OCI-LY7 (cell line): ENCODE data around the gene DDB1. TPM values are rescaled to one million over a fixed set of nuclear protein-coding genes. Genes with fewer than 3 reads are reported as not detected.

Experiments used
- BruUV-seq: library from RNA; stranded (reverse); fragments of 400-500 nt; replicated peaks from 2 replicates; lab custom pipeline; 2021; lab: Mats Ljungman, UMichigan
- CTCF ChIA-PET: fragments of 300-600 bp; sonication (Branson Sonifier 250); formaldehyde crosslinking; loops from one replicate; lab custom pipeline; 2022; ENCODE audit warnings: antibody characterized with exemption; ENCODE audit not compliant: unreplicated experiment; lab: Charles Lee
- POLR2A ChIA-PET: fragments of 300-600 bp; sonication (Branson Sonifier 250); formaldehyde crosslinking; loops from one replicate; lab custom pipeline; 2022; ENCODE audit warnings: antibody characterized with exemption; lab: Charles Lee
- DNase-seq: peaks from one replicate; pipeline ENCODE4 v3.0.0-alpha.2; 2015; ENCODE audit warnings: low spot score
- H2AFZ ChIP-seq: fragments of 200-600 bp; sonication (generic), shearing (Covaris generic); 2 replicates; pipeline ENCODE4 v1.6.1; 2014; ENCODE audit warnings: mild to moderate bottlenecking, antibody characterized with exemption, low read length, moderate library complexity
- H3K27ac ChIP-seq: fragments of 200-600 bp; sonication (generic); 2 replicates; pipeline ENCODE4 v1.5.1; 2014; ENCODE audit warnings: mixed run types, low read depth, mild to moderate bottlenecking, moderate library complexity, low read length, inconsistent platforms; ENCODE audit not compliant: poor library complexity, severe bottlenecking
- H3K36me3 ChIP-seq: fragments of 200-600 bp; sonication (generic); 2 replicates; pipeline ENCODE4 v1.6.1; 2014; ENCODE audit warnings: mild to moderate bottlenecking, antibody characterized with exemption, low read length, moderate library complexity, mixed read lengths; ENCODE audit not compliant: insufficient read depth
- H3K4me1 ChIP-seq: fragments of 200-600 bp; sonication (generic); 2 replicates; pipeline ENCODE4 v1.5.1; 2014; ENCODE audit warnings: mild to moderate bottlenecking, low read length; ENCODE audit not compliant: insufficient read depth, poor library complexity, severe bottlenecking
- H3K4me2 ChIP-seq: fragments of 200-600 bp; sonication (generic); 2 replicates; pipeline ENCODE4 v1.6.1; 2014; ENCODE audit warnings: mild to moderate bottlenecking, low read length
- H3K4me3 ChIP-seq: fragments of 200-600 bp; sonication (generic); 2 replicates; pipeline ENCODE4 v1.5.1; 2014; ENCODE audit warnings: mild to moderate bottlenecking, low read depth, low read length; ENCODE audit not compliant: poor library complexity, severe bottlenecking
- H3K79me2 ChIP-seq: fragments of 200-600 bp; sonication (generic); 2 replicates; pipeline ENCODE4 v1.6.1; 2016; ENCODE audit warnings: low read depth, mild to moderate bottlenecking, low read length, moderate library complexity, mixed read lengths; ENCODE audit not compliant: insufficient read depth
- H3K9me2 ChIP-seq: fragments of 200-600 bp; sonication (generic); 2 replicates; pipeline ENCODE4 v1.6.1; 2016; ENCODE audit warnings: mild to moderate bottlenecking, low read length, mixed read lengths; ENCODE audit not compliant: insufficient read depth
- H3K9me3 ChIP-seq: fragments of 200-600 bp; sonication (generic); 2 replicates; pipeline ENCODE4 v1.6.1; 2014; ENCODE audit warnings: mild to moderate bottlenecking, mixed run types, low read length, mixed read lengths
- H4K20me1 ChIP-seq: fragments of 200-600 bp; sonication (generic); 2 replicates; pipeline ENCODE4 v1.6.1; 2014; ENCODE audit warnings: mild to moderate bottlenecking, antibody characterized with exemption, low read length, moderate library complexity, mixed read lengths; ENCODE audit not compliant: insufficient read depth
- CTCF ChIP-seq: fragments of 200-600 bp; sonication (generic); conservative IDR thresholded peaks from 2 replicates; pipeline ENCODE4 v1.5.1; 2014; ENCODE audit warnings: mild to moderate bottlenecking, antibody characterized with exemption, low read length, moderate library complexity, mixed read lengths
- EZH2phosphoT487 ChIP-seq: fragments of 200-600 bp; sonication (generic); IDR thresholded peaks from 2 replicates; pipeline ENCODE4 v1.6.1; 2018; ENCODE audit warnings: low read depth, borderline replicate concordance, mild to moderate bottlenecking, mixed run types, antibody characterized with exemption, low read length, moderate library complexity, mixed read lengths
- intact Hi-C: fragments of 100-400 bp; cut with micrococcal nuclease; formaldehyde crosslinking; loops from one replicate; pipeline ENCODE4 v1.10.0; 2022; ENCODE audit not compliant: unreplicated experiment
- total RNA-seq, 2 experiments: library from RNA; depleted of rRNA in 1 of 2; stranded (reverse); fragments of >200 nt in 1 of 2; shearing (Covaris generic) in 1 of 2; gene quantifications; 2 replicates each; pipeline ENCODE4 v1.2.3, GENCODE V29; 2014 to 2022

Gene DDB1
- total RNA-seq, 2 experiments from 2014 or later, result 194 to 225 TPM

GRCh38 chr11:61307354-61307753 lies 25.6 kb downstream of the DDB1 start:
- POLR2A ChIA-PET, result no interaction called here
- CTCF ChIA-PET, result no interaction called here
- H3K36me3 ChIP-seq, result peaks cover 98% of the 10 kb centered on the region

DNA sequence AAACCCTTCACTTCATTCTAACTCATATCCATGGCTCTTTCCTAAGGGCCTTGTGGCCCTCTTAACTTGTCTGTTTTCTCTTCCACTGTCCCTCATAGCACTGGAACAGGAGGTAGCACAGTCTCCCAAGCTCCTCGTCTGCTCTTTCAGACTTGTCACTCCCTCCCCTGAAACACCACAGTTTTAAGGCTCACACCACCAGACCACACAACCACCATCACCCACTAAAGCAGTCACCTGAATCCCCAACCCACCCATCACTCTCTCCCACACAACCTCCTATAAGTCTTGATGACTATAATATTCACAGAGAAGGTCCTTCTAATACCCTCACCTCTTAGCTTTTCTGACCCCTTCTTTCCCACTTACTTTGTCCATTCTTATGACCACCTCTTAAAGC lies 26.7 kb downstream of the DDB1 start:
- H3K4me1 ChIP-seq, result no peaks in the 10 kb centered on the region
- no peaks in the 10 kb centered on the region for H3K9me2 ChIP-seq
- no peaks in the 10 kb centered on the region; the same call in 1 of the 2 replicates for H4K20me1 ChIP-seq
- TF ChIP-seq CTCF (no peak), EZH2phosphoT487 (no peak)
- no peak overlapping the region for H3K4me2 ChIP-seq
- peaks cover 98% of the 10 kb centered on the region for H3K36me3 ChIP-seq
- DNase-seq, result no peak
- no peaks in the 10 kb centered on the region for H3K9me3 ChIP-seq
- H3K79me2 ChIP-seq, result no peaks in the 10 kb centered on the region
- H3K4me3 ChIP-seq, result no peak overlapping the region
- CTCF ChIA-PET, result no interaction called here
- H2AFZ ChIP-seq, result no peak overlapping the region
- POLR2A ChIA-PET, result no interaction called here
- H3K27ac ChIP-seq, result no peak overlapping the region
- no TSS peak for BruUV-seq
- intact Hi-C loops, result no loop called here

More at GRCh38 chr11:61307354-61307753, 25.6 kb downstream of the DDB1 start:
- no peaks in the 10 kb centered on the region for H3K9me2 ChIP-seq
- TF ChIP-seq CTCF (no peak), EZH2phosphoT487 (no peak)
- intact Hi-C loops, result no loop called here
- no peak overlapping the region for H3K4me2 ChIP-seq
- H3K27ac ChIP-seq, result no peak overlapping the region
- BruUV-seq, result no TSS peak
- H3K9me3 ChIP-seq, result no peaks in the 10 kb centered on the region
- H4K20me1 ChIP-seq, result no peaks in the 10 kb centered on the region
- DNase-seq, result no peak
- H2AFZ ChIP-seq, result no peak overlapping the region
- no peaks in the 10 kb centered on the region for H3K79me2 ChIP-seq
- no peak overlapping the region for H3K4me3 ChIP-seq
- no peaks in the 10 kb centered on the region for H3K4me1 ChIP-seq

DNA sequence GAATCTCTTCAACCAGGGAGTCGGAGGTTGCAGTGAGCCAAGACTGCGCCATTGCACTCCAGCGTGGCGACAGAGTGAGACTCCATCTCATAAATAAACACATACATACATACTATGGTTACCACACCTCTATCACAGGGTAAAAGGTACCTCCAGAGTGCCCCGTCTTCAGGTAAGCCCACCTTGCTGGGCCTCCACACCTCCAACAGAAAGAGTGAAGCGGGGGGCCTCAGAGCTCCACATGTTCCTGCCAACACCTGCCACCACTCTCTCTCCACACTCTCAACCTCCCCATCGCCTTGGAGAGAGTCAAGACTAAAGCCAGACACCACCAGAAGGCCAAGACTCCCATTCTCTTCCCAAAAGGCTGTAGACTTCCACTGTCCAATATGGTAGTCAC lies 27.5 kb downstream of the DDB1 start:
- Histone ChIP-seq H3K4me2 (no peak overlapping the region), H3K27ac (no peak overlapping the region), H3K4me1 (no peaks in the 10 kb centered on the region), H4K20me1 (no peaks in the 10 kb centered on the region; the same call in 1 of the 2 replicates), H3K9me3 (no peaks in the 10 kb centered on the region), H2AFZ (no peak overlapping the region), H3K79me2 (no peaks in the 10 kb centered on the region), H3K9me2 (no peaks in the 10 kb centered on the region), H3K36me3 (peaks cover 98% of the 10 kb centered on the region), H3K4me3 (no peak overlapping the region)
- POLR2A ChIA-PET, result interaction anchor here (0.7 to 0.8 kb wide), 3 partner anchors 11 to 1046 kb away, joined by 3 read pairs; no protein-coding TSS in a partner anchor
- DNase-seq, result no peak
- TF ChIP-seq CTCF, result no peak
- no peak for TF ChIP-seq EZH2phosphoT487
- CTCF ChIA-PET, result no interaction called here
- BruUV-seq, result no TSS peak
- intact Hi-C loops, result no loop called here
